ENCODE data around the gene MYH14.

- TF ChIP-seq POLR2A (IDR thresholded peaks at IDR 0.05; ENCODE audit: low read length) (no peak), GATA1 (IDR thresholded peaks at IDR 0.05; ENCODE audit: low read depth, low read length) (no peak)
These were observed 2.8 kb downstream of the MYH14 start for GRCh38 chr19:50206191-50206590.
